DND-41 (cell line): Measurements from ENCODE around the gene TPGS2.

ENCODE experiments used
- CTCF ChIP-seq: IDR thresholded peaks from 2 replicates; pipeline ENCODE4 v1.5.1; 2012; ENCODE audit warnings: borderline replicate concordance, low read length, moderate library complexity, mild to moderate bottlenecking; ENCODE audit not compliant: poor library complexity, severe bottlenecking; ENCODE audit errors: extremely low read depth
- EZH2 ChIP-seq: IDR thresholded peaks from 3 replicates; pipeline ENCODE4 v1.6.1; 2012; ENCODE audit warnings: borderline replicate concordance, low read depth, mild to moderate bottlenecking, moderate library complexity, low read length, inconsistent platforms; ENCODE audit not compliant: severe bottlenecking

DNA sequence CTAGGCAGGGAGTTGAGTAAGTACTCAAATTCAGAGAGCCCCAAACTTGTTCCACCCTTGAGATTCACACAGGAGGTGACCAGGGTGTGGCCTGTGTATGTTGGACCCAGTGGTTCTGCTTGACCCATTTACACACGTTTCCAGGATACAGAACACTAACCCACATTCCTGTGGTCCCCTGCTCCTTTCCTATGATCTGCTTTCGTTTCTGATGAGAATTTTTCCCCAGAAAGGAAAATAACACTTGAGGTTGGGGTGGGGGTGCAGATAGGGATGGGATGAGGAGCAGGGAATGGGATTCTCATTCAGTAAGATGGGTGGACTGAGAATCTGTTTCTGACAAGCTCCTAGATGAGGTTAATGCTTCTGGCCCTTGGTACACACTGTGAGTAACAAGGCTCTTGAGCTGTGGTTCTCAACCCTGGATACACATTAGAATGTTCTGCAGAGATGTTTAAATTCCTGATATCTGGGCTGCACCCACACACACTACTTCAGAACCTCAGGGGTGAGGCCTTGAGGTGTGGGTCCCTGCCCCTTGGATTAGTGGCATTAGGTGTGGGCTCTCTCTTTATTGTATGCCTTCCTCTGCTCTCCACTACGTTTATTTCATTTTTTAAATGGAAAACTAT lies 58.4 kb downstream of the TPGS2 start:
- no peak for TF ChIP-seq CTCF
- no peak for TF ChIP-seq EZH2
